HG03045 (cell line): ENCODE results near the gene EPS8L2.

ENCODE experiments used
- ATAC-seq: cut with Tn5 transposase; IDR thresholded peaks from one replicate; pipeline ENCODE4 v1.9.1; 2021; ENCODE audit warnings: mild to moderate bottlenecking, moderate library complexity; ENCODE audit not compliant: unreplicated experiment

The EPS8L2 gene

GRCh38 chr11:703506-703905 is 2.5 kb upstream of the EPS8L2 start:
- no peak for ATAC-seq

GRCh38 chr11:704228-704674 is 1.8 kb upstream of the EPS8L2 start:
- ATAC-seq, result no peak

- no peak for ATAC-seq
Measured at GRCh38 chr11:704781-705645, 1.0 kb upstream of the EPS8L2 start.

GRCh38 chr11:706439-706956 is 467 bp downstream of the EPS8L2 start:
- ATAC-seq, result no peak

- no peak for ATAC-seq
Measured at GRCh38 chr11:706957-707816, 1.2 kb downstream of the EPS8L2 start.

GRCh38 chr11:707817-708420 is 1.9 kb downstream of the EPS8L2 start:
- ATAC-seq, result no peak

DNA sequence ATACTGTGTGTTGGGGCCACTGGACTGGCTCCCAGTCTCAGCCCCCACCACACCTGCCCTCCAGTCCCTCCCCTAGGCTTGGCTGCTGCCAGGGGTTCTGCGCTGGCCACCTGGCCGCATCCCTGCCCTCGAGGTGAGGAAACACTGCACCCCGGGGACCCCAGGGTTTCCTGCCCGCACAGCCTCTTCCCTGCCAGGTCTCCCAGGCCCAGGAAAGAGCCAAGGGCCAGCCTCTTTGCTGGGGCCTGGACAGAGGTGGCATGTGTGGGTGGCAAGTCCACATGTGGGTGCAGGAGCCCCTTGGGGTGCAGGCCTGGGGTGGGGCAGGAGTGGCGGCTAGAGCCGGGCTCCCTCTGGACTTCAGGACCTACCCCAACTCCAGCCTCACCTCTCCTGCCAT is 2.5 kb downstream of the EPS8L2 start:
- no peak for ATAC-seq

GRCh38 chr11:709109-709997 is 3.3 kb downstream of the EPS8L2 start:
- ATAC-seq, result no peak

DNA sequence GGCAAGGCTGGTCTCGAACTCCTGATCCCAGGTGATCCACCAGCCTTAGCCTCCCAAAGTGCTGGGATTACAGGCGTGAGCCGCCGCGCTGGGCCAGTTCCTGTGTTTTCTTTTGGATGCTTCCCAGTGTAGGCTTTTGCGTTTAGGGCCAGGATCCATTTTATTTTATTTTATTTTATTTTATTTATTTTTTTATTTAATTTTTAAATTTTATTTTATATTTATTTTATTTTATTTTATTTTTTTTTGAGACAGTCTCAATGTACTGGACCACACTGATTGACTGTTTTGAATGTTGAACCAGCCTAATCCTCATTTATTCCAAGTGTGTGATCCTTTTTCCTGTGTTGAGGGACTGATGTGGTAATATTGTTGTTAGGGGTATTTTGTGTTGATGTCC is 8.4 kb downstream of the EPS8L2 start:
- ATAC-seq, result no peak

DNA sequence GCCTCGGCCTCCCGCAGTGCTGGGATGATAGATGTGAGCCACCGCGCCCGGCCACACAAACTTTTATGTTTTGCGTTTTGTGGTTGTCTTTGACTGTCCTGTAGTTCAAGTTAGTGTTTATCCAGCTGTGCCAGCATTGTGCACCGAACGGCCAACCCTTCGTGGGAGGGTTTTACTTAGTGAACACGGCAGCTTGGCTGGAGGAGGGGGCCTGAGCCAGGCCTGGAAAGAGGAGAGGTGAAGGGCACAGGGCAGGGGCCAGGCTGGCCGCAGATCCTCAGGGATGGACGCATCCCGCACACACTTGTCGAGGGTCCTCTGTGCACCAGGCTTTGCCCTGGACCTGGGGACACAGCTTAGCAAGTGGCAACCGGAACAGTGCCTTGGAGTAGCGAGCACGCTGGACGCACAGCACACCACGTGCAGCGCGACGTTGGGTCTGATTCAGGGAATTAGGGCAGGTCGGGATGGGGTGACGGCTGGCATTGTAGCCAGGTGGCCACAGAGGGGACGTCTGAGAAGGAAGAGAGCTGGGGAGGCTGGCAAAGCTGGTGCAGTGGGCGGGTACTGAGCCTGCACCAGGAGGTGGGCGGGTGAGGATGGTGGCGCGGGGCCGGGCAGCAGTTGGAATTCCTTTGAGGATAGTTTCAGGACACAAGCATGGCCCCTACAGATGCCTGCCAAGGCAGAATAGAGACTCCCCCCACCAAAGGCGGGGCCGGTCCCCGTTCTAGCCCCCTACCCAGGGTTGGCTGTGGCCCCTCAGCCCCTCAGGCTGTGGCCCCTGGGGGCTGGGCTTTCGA is 13.4 kb downstream of the EPS8L2 start:
- no peak for ATAC-seq

GRCh38 chr11:720017-720641 is 14.1 kb downstream of the EPS8L2 start:
- ATAC-seq, result no peak

DNA sequence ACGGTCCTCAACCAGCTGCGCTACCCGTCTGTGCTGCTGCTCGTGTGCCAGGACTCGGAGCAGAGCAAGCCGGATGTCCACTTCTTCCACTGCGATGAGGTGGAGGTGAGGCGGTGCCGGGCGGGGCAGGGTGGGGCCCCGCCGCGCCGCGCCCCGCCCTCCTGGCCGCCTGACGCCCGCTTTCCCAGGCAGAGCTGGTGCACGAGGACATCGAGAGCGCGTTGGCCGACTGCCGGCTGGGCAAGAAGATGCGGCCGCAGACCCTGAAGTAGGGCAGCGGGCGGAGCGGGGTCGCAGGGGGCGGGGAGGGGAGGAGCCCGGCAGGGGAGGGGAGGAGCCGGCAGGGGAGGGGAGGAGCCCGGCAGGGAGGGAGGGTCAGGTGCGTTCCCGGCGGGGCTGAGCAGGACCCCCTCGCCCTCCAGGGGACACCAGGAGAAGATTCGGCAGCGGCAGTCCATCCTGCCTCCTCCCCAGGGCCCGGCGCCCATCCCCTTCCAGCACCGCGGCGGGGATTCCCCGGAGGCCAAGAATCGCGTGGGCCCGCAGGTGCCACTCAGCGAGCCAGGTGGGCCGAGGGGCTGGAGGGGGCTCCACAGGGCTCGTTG is 14.7 kb downstream of the EPS8L2 start:
- peak; percentile 44 for ATAC-seq

DNA sequence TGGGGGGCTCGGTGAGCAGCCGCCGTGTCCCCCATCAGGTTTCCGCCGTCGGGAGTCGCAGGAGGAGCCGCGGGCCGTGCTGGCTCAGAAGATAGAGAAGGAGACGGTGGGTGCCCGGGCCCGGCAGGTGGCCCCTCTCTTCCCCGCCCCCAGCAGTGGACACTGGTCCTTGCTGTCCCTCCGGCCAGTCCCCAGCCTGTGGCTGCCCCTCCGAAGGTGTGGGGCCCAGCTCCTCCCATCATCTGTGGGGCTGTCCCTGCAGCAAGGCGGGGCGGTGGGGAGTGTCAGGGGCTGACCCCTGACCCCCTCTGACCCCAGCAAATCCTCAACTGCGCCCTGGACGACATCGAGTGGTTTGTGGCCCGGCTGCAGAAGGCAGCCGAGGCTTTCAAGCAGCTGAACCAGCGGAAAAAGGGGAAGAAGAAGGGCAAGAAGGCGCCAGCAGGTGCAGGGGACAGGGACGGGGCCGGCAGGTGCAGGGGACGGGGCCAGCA is 15.3 kb downstream of the EPS8L2 start:
- ATAC-seq, result no peak

GRCh38 chr11:721741-722345 is 15.8 kb downstream of the EPS8L2 start:
- ATAC-seq, result no peak

DNA sequence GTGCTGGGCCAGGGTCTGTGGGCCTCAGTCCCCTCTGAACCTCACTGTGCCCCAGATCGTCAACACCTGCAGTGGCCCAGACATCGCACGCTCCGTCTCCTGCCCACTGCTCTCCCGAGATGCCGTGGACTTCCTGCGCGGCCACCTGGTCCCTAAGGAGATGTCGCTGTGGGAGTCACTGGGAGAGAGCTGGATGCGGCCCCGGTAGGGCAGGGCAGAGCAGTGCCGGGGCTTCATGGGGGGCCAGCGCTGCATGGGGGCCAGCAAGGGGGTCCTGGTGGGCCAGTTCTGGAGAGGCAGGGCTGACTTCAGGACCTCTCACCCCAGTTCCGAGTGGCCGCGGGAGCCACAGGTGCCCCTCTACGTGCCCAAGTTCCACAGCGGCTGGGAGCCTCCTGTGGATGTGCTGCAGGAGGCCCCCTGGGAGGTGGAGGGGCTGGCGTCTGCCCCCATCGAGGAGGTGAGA is 16.3 kb downstream of the EPS8L2 start:
- no peak for ATAC-seq

DNA sequence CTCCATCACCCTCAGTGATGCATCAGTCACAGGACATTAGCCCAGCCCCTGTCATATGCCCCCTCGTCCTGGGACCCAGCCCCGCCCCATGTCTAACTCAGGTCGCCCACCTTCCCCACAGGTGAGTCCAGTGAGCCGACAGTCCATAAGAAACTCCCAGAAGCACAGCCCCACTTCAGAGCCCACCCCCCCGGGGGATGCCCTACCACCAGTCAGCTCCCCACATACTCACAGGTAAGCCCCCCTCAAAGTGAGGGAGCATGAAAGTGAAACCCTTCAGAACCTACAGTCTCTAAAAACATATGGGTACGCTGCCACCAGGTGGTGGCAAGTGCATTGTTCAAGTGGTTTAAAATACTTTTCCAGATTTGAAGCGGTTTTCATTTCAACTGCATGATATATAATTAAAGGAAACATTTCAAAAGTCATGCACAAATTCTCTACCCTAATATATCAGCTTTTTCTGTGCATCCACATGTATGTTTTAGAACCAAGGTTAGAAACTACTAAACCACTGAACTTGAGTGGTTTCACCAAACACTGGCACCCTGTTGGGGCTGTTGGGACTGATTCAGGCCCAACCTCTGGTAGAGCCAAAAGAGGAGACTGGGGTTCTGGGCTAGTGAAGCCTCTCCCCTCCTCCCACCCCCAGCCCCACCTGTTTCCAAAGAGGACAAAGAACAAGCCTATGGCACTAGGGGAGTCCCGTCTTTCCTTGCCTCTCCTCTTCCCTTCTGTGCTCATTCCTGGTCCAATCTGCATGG is 17.3 kb downstream of the EPS8L2 start:
- ATAC-seq, result no peak
